Measurements from ENCODE around the gene HOXD12.

Gene HOXD12

GRCh38 chr2:176124947-176125771 is 25.6 kb downstream of the HOXD12 start:
- Histone ChIP-seq H3K79me2 (ENCODE audit: insufficient read depth, low read depth) (no peaks in the 10 kb centered on the region), H2AFZ (ENCODE audit: low read depth) (no peak overlapping the region), H3K4me2 (no peak overlapping the region), H3K27me3 (ENCODE audit: insufficient read depth, low read depth) (no peaks in the 10 kb centered on the region), H3K4me1 (ENCODE audit: low read depth, poor library complexity, severe bottlenecking) (no peaks in the 10 kb centered on the region), H3K9ac (no peak overlapping the region), H4K20me1 (ENCODE audit: insufficient read depth) (no peaks in the 10 kb centered on the region), H3K4me3 (IDR thresholded peaks at IDR 0.05; ENCODE audit: insufficient read depth, low read depth, low read length) (no peak overlapping the region), H3K27ac (no peak overlapping the region), H3K36me3 (ENCODE audit: insufficient read depth) (no peaks in the 10 kb centered on the region)
- TF ChIP-seq CTCF (conservative IDR thresholded peaks at IDR 0.05; ENCODE audit: low read depth, low read length) = no peak

- Histone ChIP-seq H3K27ac (no peak overlapping the region), H3K4me3 (IDR thresholded peaks at IDR 0.05; ENCODE audit: insufficient read depth, low read depth, low read length) (no peak overlapping the region), H3K36me3 (ENCODE audit: insufficient read depth) (no peaks in the 10 kb centered on the region), H3K79me2 (ENCODE audit: insufficient read depth, low read depth) (no peaks in the 10 kb centered on the region), H3K27me3 (ENCODE audit: insufficient read depth, low read depth) (no peaks in the 10 kb centered on the region), H4K20me1 (ENCODE audit: insufficient read depth) (no peaks in the 10 kb centered on the region), H3K4me2 (no peak overlapping the region), H2AFZ (ENCODE audit: low read depth) (no peak overlapping the region), H3K9ac (no peak overlapping the region), H3K4me1 (ENCODE audit: low read depth, poor library complexity, severe bottlenecking) (no peaks in the 10 kb centered on the region)
- no peak for TF ChIP-seq CTCF (conservative IDR thresholded peaks at IDR 0.05; ENCODE audit: low read depth, low read length)
Measured at GRCh38 chr2:176125772-176126054, 26.1 kb downstream of the HOXD12 start.

GRCh38 chr2:176126929-176127773 is 27.6 kb downstream of the HOXD12 start:
- H3K4me2 ChIP-seq = peak overlapping the region; percentile 33
- no peak overlapping the region; the same call in 1 of the 2 replicates for H2AFZ ChIP-seq (ENCODE audit: low read depth)
- H3K79me2 ChIP-seq (ENCODE audit: insufficient read depth, low read depth) = no peaks in the 10 kb centered on the region
- H3K4me1 ChIP-seq (ENCODE audit: low read depth, poor library complexity, severe bottlenecking) = no peaks in the 10 kb centered on the region
- H3K27me3 ChIP-seq (ENCODE audit: insufficient read depth, low read depth) = no peaks in the 10 kb centered on the region
- no peaks in the 10 kb centered on the region for H4K20me1 ChIP-seq (ENCODE audit: insufficient read depth)
- H3K27ac ChIP-seq = no peak overlapping the region
- no peaks in the 10 kb centered on the region for H3K36me3 ChIP-seq (ENCODE audit: insufficient read depth)
- H3K9ac ChIP-seq = no peak overlapping the region
- peak; percentile 96 for TF ChIP-seq CTCF (conservative IDR thresholded peaks at IDR 0.05; ENCODE audit: low read depth, low read length)
- no peak overlapping the region for H3K4me3 ChIP-seq (IDR thresholded peaks at IDR 0.05; ENCODE audit: insufficient read depth, low read depth, low read length)

GRCh38 chr2:176127774-176128072 is 28.1 kb downstream of the HOXD12 start:
- no peak overlapping the region for H3K9ac ChIP-seq
- no peaks in the 10 kb centered on the region for H3K79me2 ChIP-seq (ENCODE audit: insufficient read depth, low read depth)
- TF ChIP-seq CTCF (conservative IDR thresholded peaks at IDR 0.05; ENCODE audit: low read depth, low read length) = no peak
- no peaks in the 10 kb centered on the region for H3K36me3 ChIP-seq (ENCODE audit: insufficient read depth)
- no peaks in the 10 kb centered on the region for H3K27me3 ChIP-seq (ENCODE audit: insufficient read depth, low read depth)
- H3K4me2 ChIP-seq = no peak overlapping the region
- no peak overlapping the region for H3K27ac ChIP-seq
- no peaks in the 10 kb centered on the region for H3K4me1 ChIP-seq (ENCODE audit: low read depth, poor library complexity, severe bottlenecking)
- H3K4me3 ChIP-seq (IDR thresholded peaks at IDR 0.05; ENCODE audit: insufficient read depth, low read depth, low read length) = no peak overlapping the region
- no peak overlapping the region for H2AFZ ChIP-seq (ENCODE audit: low read depth)
- H4K20me1 ChIP-seq (ENCODE audit: insufficient read depth) = no peaks in the 10 kb centered on the region
